Measurements from ENCODE around the gene DTNB.

The DTNB gene

GRCh38 chr2:25333981-25334380, 339.4 kb downstream of the DTNB start:
- H3K27me3 ChIP-seq (replicated peaks; ENCODE audit: control insufficient read depth, insufficient read depth, low read length) = no peaks in the 10 kb centered on the region
- no peaks in the 10 kb centered on the region for H3K4me1 ChIP-seq (ENCODE audit: control insufficient read depth, insufficient read depth, low read length)
- no peaks in the 10 kb centered on the region for H3K36me3 ChIP-seq (ENCODE audit: control insufficient read depth, insufficient read depth, low read length, severe bottlenecking)
- no peak overlapping the region for H3K4me3 ChIP-seq (ENCODE audit: low read length)
- H3K9me3 ChIP-seq (ENCODE audit: control insufficient read depth, low read length) = no peaks in the 10 kb centered on the region
- no peak for DNase-seq (ENCODE audit: low read depth)
- no peak overlapping the region for H3K9ac ChIP-seq (ENCODE audit: low read length)

- no peaks in the 10 kb centered on the region for H3K27me3 ChIP-seq (replicated peaks; ENCODE audit: control insufficient read depth, insufficient read depth, low read length)
- DNase-seq (ENCODE audit: low read depth) = no peak
- no peak overlapping the region for H3K9ac ChIP-seq (ENCODE audit: low read length)
- no peaks in the 10 kb centered on the region for H3K4me1 ChIP-seq (ENCODE audit: control insufficient read depth, insufficient read depth, low read length)
- H3K9me3 ChIP-seq (ENCODE audit: control insufficient read depth, low read length) = no peaks in the 10 kb centered on the region
- H3K36me3 ChIP-seq (ENCODE audit: control insufficient read depth, insufficient read depth, low read length, severe bottlenecking) = no peaks in the 10 kb centered on the region
- no peak overlapping the region for H3K4me3 ChIP-seq (ENCODE audit: low read length)
Observed at GRCh38 chr2:25332571-25332970, 340.8 kb downstream of the DTNB start.

- peak; percentile 10 for DNase-seq (ENCODE audit: low read depth)
Observed at GRCh38 chr2:25331686-25332365, 341.6 kb downstream of the DTNB start.

GRCh38 chr2:25330937-25331336, 342.4 kb downstream of the DTNB start:
- DNase-seq (ENCODE audit: low read depth) = no peak
- H3K36me3 ChIP-seq (ENCODE audit: control insufficient read depth, insufficient read depth, low read length, severe bottlenecking) = no peaks in the 10 kb centered on the region
- no peak overlapping the region for H3K4me3 ChIP-seq (ENCODE audit: low read length)
- H3K4me1 ChIP-seq (ENCODE audit: control insufficient read depth, insufficient read depth, low read length) = no peaks in the 10 kb centered on the region
- no peaks in the 10 kb centered on the region for H3K27me3 ChIP-seq (replicated peaks; ENCODE audit: control insufficient read depth, insufficient read depth, low read length)
- peaks cover 7% of the 10 kb centered on the region for H3K9me3 ChIP-seq (ENCODE audit: control insufficient read depth, low read length)
- H3K9ac ChIP-seq (ENCODE audit: low read length) = no peak overlapping the region

More at GRCh38 chr2:25331686-25332365, 341.6 kb downstream of the DTNB start:
- no peaks in the 10 kb centered on the region for H3K4me1 ChIP-seq (ENCODE audit: control insufficient read depth, insufficient read depth, low read length)
- no peaks in the 10 kb centered on the region for H3K9me3 ChIP-seq (ENCODE audit: control insufficient read depth, low read length)
- H3K27me3 ChIP-seq (replicated peaks; ENCODE audit: control insufficient read depth, insufficient read depth, low read length) = no peaks in the 10 kb centered on the region
- no peaks in the 10 kb centered on the region for H3K36me3 ChIP-seq (ENCODE audit: control insufficient read depth, insufficient read depth, low read length, severe bottlenecking)
- H3K4me3 ChIP-seq (ENCODE audit: low read length) = no peak overlapping the region
- H3K9ac ChIP-seq (ENCODE audit: low read length) = no peak overlapping the region

GRCh38 chr2:25330273-25330672, 343.1 kb downstream of the DTNB start:
- DNase-seq (ENCODE audit: low read depth) = no peak
- H3K27me3 ChIP-seq (replicated peaks; ENCODE audit: control insufficient read depth, insufficient read depth, low read length) = no peaks in the 10 kb centered on the region
- peaks cover under 1% of the 10 kb centered on the region for H3K4me1 ChIP-seq (ENCODE audit: control insufficient read depth, insufficient read depth, low read length)
- no peaks in the 10 kb centered on the region for H3K36me3 ChIP-seq (ENCODE audit: control insufficient read depth, insufficient read depth, low read length, severe bottlenecking)
- no peak overlapping the region for H3K4me3 ChIP-seq (ENCODE audit: low read length)
- H3K9me3 ChIP-seq (ENCODE audit: control insufficient read depth, low read length) = peaks cover 7% of the 10 kb centered on the region
- no peak overlapping the region for H3K9ac ChIP-seq (ENCODE audit: low read length)

- Histone ChIP-seq H3K27me3 (replicated peaks; ENCODE audit: control insufficient read depth, insufficient read depth, low read length) (no peaks in the 10 kb centered on the region), H3K9me3 (ENCODE audit: control insufficient read depth, low read length) (peaks cover 7% of the 10 kb centered on the region), H3K4me1 (ENCODE audit: control insufficient read depth, insufficient read depth, low read length) (peaks cover 6% of the 10 kb centered on the region), H3K4me3 (ENCODE audit: low read length) (no peak overlapping the region), H3K36me3 (ENCODE audit: control insufficient read depth, insufficient read depth, low read length, severe bottlenecking) (no peaks in the 10 kb centered on the region), H3K9ac (ENCODE audit: low read length) (no peak overlapping the region)
- DNase-seq (ENCODE audit: low read depth) = no peak
Observed at GRCh38 chr2:25328152-25329085, 345.0 kb downstream of the DTNB start.

All from adipocyte (in vitro differentiated cells).